GM19025 (cell line): ENCODE results near the gene PTCH1.

Source experiments
- ATAC-seq: cut with Tn5 transposase; IDR thresholded peaks from one replicate; pipeline ENCODE4 v1.9.1; 2021; ENCODE audit warnings: mild to moderate bottlenecking, low read depth, moderate library complexity; ENCODE audit not compliant: unreplicated experiment

The PTCH1 gene

DNA sequence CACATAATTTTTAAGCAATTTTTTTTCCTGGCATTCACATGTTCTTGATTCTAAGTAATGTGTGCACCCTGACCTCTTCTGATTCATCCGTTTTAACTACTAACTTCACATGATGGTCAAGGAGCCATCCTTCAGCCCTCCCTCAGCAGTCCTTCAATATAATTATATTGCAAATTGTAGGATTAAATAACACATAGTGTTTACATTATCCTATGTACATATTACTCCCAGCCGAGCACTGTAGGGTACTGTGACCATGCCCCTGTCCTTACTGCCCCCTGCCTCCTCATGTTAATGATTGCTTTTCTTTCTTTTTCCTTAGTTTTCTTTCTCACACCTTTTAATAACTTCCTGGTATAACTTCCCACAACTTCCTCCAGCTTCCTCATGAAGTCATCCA is 103.0 kb downstream of the PTCH1 start:
- ATAC-seq, result no peak

DNA sequence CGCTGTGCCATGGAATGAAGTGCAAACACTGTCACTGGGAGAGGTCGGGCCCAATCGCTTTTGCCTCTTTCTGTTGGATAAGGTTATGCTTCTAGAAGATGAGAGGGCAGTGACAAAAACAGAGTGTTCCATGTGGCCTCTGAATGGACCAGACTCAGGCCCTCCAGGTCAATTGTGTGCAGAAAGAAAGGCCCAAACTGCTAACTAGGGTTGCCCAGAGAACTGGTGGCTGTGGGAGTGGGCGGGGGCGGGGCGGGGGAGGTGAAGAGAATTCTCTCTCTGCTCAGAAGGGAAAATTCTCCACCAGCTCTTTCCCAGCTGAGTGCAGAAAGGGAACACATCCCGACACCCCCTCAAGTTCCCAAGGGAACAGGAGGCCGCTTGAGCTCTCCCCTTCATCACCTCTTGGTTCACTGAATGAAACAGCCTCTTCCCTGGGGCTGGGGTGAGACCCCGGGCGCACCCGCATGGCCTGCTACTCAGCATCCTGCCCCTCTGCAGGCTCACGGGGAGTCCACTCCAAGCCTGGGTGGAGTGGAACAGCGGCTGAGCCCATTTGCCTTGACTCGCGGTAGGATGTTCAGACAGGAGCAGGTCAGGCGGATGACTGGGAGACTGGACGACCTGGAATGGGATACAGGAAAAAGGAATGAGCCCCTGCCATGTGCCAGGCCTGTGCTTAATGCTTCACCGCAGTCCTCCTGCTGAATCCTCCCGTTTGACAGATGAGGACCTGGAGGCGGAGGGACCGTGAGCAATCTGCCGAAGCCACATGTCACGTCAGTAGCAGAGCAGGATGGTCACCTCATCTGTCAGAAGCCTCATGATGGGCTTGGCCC is 105.5 kb downstream of the PTCH1 start:
- ATAC-seq, result no peak

DNA sequence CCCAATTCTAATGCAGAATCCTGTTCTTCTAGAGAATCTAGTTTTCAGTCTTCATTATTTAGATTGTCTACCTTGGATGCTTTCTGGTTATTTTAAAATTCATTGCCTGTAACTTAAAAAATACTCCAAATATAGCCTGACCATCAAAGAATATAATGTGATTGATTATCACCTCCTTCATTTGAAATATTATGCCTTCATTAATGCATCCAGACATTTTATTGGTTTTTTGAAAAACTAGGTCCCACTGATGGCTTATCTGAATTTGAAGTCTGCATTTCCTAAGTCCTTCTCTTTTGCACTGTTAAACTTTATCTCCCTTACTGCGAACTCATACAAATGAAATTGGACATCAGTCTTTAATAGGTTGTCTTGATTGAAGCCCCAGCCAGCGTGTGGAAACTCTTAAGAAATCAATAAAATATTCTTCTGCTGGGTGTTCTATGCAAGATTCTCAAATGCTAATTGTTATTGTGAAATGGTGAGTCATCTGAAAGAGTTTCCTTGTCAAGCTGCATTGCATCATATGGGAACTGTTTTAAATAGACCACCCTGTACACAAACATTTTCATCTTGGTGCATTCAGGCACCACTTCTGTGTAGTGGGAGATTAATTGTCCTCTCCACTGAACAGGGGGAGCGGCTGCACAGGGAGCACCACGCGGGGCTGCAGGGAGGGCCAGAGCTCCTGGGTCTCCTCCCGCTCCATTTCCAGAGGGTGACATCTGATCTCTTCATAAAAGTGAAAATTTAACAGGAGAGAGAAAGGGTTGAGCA is 106.9 kb downstream of the PTCH1 start:
- ATAC-seq, result no peak

DNA sequence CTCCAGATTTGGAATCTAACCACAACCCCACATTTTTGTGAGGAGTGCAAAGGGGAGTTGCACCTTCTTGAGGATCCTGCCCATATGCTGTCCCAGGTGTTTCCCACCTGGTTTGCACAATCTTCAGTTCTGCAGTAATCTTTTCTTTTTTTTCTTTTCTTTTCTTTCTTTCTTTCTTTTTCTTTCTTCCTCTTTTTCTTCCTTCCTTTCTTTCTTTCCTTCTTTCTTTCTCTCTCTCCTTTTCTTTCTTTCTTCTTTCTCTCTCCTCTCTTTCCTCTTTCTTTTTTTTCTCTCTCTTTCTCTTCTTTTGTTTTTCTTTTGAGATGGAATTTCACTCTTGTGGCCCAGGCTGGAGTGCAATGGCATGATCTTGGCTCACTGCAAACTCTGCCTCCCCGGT is 109.2 kb downstream of the PTCH1 start:
- ATAC-seq, result no peak

DNA sequence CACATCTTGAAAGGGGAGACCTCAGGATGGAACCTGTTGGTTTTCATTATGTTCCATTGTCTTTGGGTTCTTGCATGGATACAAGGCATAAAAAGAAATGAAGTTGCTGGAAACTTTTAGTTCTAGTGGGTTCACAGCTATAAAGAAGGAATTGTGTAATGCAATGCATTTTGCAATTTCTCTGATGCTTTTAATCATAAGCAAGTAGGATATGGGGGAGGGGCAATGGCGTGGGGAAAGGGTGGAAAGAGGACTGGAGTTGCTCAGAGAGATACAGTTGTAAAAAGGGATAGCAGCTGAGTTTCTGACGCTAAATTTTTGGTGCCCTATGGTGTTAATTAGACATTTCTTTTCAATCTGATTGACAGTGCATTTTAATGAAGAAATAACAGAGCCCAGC is 110.7 kb downstream of the PTCH1 start:
- no peak for ATAC-seq

DNA sequence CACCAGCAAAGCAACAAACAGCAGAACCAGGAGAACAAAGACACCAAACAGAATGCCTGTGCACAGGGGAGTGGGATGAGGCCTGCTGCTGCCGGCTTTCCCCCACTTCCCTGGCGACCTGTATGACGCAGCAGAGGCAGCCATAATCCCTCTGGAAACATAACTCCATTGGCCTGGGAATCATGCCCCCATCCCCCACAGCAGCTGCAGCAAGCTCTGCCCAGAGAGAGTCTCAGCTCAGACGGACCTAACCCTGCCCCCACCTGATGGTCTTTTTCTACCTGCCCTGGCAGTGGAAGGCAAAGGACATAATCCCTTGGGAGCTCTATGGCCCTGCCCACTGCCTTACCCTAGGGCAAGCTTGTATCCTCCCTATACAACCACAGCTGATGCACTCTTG is 117.5 kb downstream of the PTCH1 start:
- no peak for ATAC-seq
